ENCODE results near the gene ZNF284.

DNA sequence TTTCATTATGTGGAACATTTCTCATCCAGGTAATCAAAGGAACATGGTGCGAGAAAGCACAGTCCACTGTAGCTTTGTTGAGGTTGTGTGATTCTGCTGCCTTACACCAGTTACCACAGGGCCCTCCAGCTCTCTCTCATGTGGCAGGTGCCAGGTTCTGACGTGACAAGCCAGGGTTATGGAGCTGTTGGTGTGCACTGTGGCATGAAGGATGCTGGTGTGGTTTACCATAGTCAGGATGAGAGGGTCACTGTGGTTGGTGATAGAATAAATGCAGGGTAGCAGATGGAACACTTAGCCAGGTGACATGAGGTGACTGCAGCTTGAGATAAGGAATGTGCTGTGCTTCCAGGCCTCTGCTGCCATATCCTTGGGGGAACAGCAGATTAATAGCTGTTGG is 12.7 kb upstream of the ZNF284 start:
- TF ChIP-seq, protein P1, sequence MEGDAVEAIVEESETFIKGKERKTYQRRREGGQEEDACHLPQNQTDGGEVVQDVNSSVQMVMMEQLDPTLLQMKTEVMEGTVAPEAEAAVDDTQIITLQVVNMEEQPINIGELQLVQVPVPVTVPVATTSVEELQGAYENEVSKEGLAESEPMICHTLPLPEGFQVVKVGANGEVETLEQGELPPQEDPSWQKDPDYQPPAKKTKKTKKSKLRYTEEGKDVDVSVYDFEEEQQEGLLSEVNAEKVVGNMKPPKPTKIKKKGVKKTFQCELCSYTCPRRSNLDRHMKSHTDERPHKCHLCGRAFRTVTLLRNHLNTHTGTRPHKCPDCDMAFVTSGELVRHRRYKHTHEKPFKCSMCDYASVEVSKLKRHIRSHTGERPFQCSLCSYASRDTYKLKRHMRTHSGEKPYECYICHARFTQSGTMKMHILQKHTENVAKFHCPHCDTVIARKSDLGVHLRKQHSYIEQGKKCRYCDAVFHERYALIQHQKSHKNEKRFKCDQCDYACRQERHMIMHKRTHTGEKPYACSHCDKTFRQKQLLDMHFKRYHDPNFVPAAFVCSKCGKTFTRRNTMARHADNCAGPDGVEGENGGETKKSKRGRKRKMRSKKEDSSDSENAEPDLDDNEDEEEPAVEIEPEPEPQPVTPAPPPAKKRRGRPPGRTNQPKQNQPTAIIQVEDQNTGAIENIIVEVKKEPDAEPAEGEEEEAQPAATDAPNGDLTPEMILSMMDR (conservative IDR thresholded peaks at IDR 0.05; ENCODE audit: low read depth, low read length): no peak
- no peak for TF ChIP-seq EZH2 (IDR thresholded peaks at IDR 0.05; ENCODE audit: low read length, unreplicated experiment)
